Placental epithelial cell (primary cell): ENCODE results near the gene C6orf62. TPM values are rescaled to one million over a fixed set of nuclear protein-coding genes. Genes with fewer than 3 reads are reported as not detected.

Experiments
- total RNA-seq: library from RNA; depleted of rRNA; stranded (reverse); fragments of >200 nt; gene quantifications from 2 replicates; pipeline ENCODE4 v1.2.3, GENCODE V29; 2012

C6orf62 gene
- total RNA-seq, result 99.7 and 183 TPM in 2 replicates

DNA sequence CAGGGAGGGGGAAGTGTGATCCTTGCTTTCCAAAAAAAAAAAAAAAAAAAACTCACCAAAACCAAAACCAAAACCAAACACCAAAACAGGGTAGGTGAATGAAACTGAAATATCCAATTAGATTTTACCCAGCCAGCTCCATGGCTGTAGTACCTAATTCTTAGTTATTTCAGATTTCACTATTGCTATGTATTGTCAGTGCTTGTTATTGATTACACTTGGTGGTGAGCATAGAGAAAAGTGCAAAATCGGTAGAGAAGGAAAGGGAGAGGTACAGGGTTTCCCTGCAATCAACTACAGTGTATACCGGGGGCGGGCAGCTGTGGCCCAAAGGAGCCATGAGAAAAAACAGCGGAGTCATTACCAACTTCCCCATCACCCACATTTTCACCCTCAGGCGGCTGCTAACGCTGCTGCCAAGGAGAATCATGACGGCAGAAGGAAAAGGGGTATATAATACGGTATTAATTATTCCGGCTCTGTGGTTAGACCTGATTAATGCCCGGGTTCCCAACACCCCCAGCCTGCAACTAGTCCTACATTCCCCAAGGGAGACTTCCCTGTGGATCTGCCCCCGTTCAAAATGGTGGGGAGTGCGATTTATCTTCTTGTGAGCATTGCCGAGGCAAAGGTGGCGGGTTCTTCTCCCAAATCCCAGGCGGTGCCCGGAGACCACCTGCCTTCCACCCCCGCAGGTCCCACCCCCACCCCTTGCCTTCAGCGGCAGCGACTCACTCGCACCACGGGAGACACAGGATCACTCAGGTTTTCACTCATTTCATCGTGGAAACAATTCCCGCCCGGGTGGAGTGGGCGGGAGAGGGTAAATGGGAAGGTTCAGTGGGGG lies at the start of gene C6orf62:
C6orf62 (minus strand) TSS at position 30 of the 847 bp plus-strand sequence. CDS start 486 bp downstream, outside the sequence.

DNA sequence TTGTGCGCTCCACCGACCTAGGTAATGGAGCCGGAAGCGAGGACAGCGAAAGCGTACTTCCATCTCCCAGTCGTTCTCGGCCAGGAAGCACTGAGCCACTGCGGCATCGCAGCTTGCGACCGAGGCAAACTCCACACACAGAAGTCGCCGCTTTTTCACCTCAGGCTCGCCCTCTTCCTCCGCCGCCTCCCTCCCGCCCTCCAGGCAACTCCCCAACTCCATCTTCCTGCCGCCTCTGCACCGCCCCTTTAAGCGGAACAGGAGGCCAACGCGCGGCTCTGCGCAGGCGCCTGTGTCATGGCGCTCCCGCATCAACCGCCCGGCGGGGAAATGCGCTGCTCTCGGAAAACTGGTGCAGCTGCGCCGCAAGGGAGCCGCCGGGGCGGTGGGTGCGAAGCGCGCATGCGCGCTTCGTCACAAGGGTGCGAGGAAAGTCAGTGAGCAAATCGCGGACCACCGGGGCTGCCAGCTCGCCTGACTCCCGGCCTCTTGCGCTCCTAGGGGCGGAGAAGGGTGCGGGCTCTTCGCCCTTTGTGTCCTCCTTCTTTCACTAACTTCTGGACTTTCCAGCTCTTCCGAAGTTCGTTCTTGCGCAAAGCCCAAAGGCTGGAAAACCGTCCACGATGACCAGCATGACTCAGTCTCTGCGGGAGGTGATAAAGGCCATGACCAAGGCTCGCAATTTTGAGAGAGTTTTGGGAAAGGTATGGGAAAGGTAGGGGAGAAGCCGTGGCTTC lies 52.1 kb downstream of the C6orf62 start, which contains the start of the genes ACOT13 and TDP2:
ACOT13 (plus strand) TSS at position 437 of the 737 bp plus-strand sequence; CDS start at position 624, 187 bp downstream.
TDP2 (minus strand) TSS at position 259 of the 737 bp plus-strand sequence; CDS start at position 222, 37 bp downstream.

Other genes with a start within 250 kb of the C6orf62 start
- gene GPLD1, start 229.6 kb downstream of the C6orf62 start, total RNA-seq, result 0.33 and 0.39 TPM in 2 replicates
- 0.39 and 1.3 TPM in 2 replicates for gene ALDH5A1, start 224.2 kb downstream of the C6orf62 start, total RNA-seq
- gene KIAA0319, start 73.0 kb downstream of the C6orf62 start, total RNA-seq, result not detected in 2 replicates
- 16.9 and 20.0 TPM in 2 replicates for gene TDP2, start 52.3 kb downstream of the C6orf62 start, total RNA-seq
- gene ACOT13, start 52.1 kb downstream of the C6orf62 start, total RNA-seq, result 5.4 and 9.0 TPM in 2 replicates
- gene GMNN, start 55.8 kb upstream of the C6orf62 start, total RNA-seq, result 18.8 and 19.6 TPM in 2 replicates
- gene ARMH2, start 79.8 kb upstream of the C6orf62 start, total RNA-seq, result not detected in 2 replicates
- 22.8 and 30.5 TPM in 2 replicates for gene RIPOR2, start 216.8 kb upstream of the C6orf62 start, total RNA-seq